ENCODE data around the gene FGF7. TPM values are rescaled to one million over a fixed set of nuclear protein-coding genes. Genes with fewer than 3 reads are reported as not detected.

FGF7 gene
- total and polyA plus RNA-seq, 2 of the 8 experiments (the other 6 are each of a cell fraction or from before 2014, with no cell fraction given) = not detected

GRCh38 chr15:49473031-49473430 lies 50.0 kb downstream of the FGF7 start:
- Histone ChIP-seq H4K91ac (replicated peaks; ENCODE audit: insufficient read length, low read length) (no peak overlapping the region), H3K14ac (ENCODE audit: insufficient read length) (no peak overlapping the region), H3K4me2 (ENCODE audit: insufficient read depth in 1 of 2, low read depth in 2 of 2, low read length in 2 of 2) (no peak overlapping the region), H3K27ac (ENCODE audit: low read depth, low read length) (no peak overlapping the region), H3K23ac (ENCODE audit: insufficient read length) (no peak overlapping the region), H2AFZ (ENCODE audit: low read length) (no peak overlapping the region), H4K20me1 (replicated peaks in 1 of 2; ENCODE audit: control insufficient read depth in 1 of 2, insufficient read depth in 2 of 2, low read length in 2 of 2) (no peaks in the 10 kb centered on the region), H4K8ac (ENCODE audit: extremely low read depth, insufficient read depth, low read length) (no peak overlapping the region), H3K4me1 (replicated peaks in 1 of 4; ENCODE audit: control insufficient read depth in 3 of 4, insufficient read depth in 4 of 4, low read length in 3 of 4) (no peaks in the 10 kb centered on the region), H2AK5ac (ENCODE audit: low read depth, low read length) (no peak overlapping the region), H3K23me2 (ENCODE audit: low read depth, low read length) (no peaks in the 10 kb centered on the region), H3K4me3 (ENCODE audit: extremely low read depth in 1 of 4, insufficient read depth in 2 of 4, low read depth in 3 of 4, low read length in 4 of 4) (no peak overlapping the region), H3K9ac (replicated peaks in 1 of 4; ENCODE audit: extremely low read depth in 1 of 4, low read depth in 3 of 4, low read length in 3 of 4) (no peak overlapping the region), H2BK5ac (ENCODE audit: low read depth, low read length) (no peak overlapping the region), H2BK120ac (replicated peaks; ENCODE audit: low read depth, low read length) (no peak overlapping the region), H3K9me3 (ENCODE audit: insufficient read depth in 2 of 2, low read depth in 1 of 2, low read length in 1 of 2) (no peaks in the 10 kb centered on the region), H2BK15ac (ENCODE audit: low read length) (no peak overlapping the region), H3K79me2 (ENCODE audit: control insufficient read depth in 1 of 2, insufficient read depth in 2 of 2, low read length in 2 of 2) (no peaks in the 10 kb centered on the region), H2BK20ac (ENCODE audit: low read length) (no peak overlapping the region), H3K18ac (ENCODE audit: extremely low read depth, low read length) (no peak overlapping the region), H3K36me3 (ENCODE audit: control insufficient read depth in 2 of 4, insufficient read depth in 4 of 4, low read length in 3 of 4) (no peaks in the 10 kb centered on the region), H3K27me3 (replicated peaks in 1 of 4; ENCODE audit: control insufficient read depth in 3 of 4, extremely low read depth in 1 of 4, insufficient read depth in 3 of 4, low read length in 3 of 4) (no peaks in the 10 kb centered on the region), H3K4ac (replicated peaks; ENCODE audit: insufficient read length, low read depth, low read length) (no peak overlapping the region), H4K5ac (ENCODE audit: insufficient read length, low read depth, low read length) (no peak overlapping the region), H3K79me1 (ENCODE audit: low read depth, low read length) (no peaks in the 10 kb centered on the region), H2BK12ac (ENCODE audit: low read depth, low read length) (no peak overlapping the region), H3K56ac (replicated peaks; ENCODE audit: insufficient read length, low read depth, low read length) (no peak overlapping the region)
- TF ChIP-seq GABPA (IDR thresholded peaks at IDR 0.05; ENCODE audit: borderline replicate concordance, insufficient read depth, low read length) = no peak
- TF ChIP-seq HDAC2 (IDR thresholded peaks at IDR 0.05; ENCODE audit: borderline replicate concordance in 1 of 2, low read depth in 2 of 2, low read length in 2 of 2) = no peak
- TF ChIP-seq BCL11A (IDR thresholded peaks at IDR 0.05; ENCODE audit: low read depth in 2 of 2, low read length in 2 of 2) = no peak
- no peak for TF ChIP-seq E2F6 (IDR thresholded peaks at IDR 0.05)
- no peak for TF ChIP-seq USF2 (IDR thresholded peaks at IDR 0.05; ENCODE audit: low read length)
- TF ChIP-seq YY1 (IDR thresholded peaks at IDR 0.05; ENCODE audit: low read depth, low read length) = no peak
- TF ChIP-seq MAX (IDR thresholded peaks at IDR 0.05) = no peak
- TF ChIP-seq TEAD4 (IDR thresholded peaks at IDR 0.05; ENCODE audit: low read depth, low read length) = no peak
- TF ChIP-seq JUN (IDR thresholded peaks at IDR 0.05; ENCODE audit: low read depth, low read length) = no peak
- CTCF ChIA-PET (ENCODE audit: partially characterized antibody) = interaction anchor here (1.6 to 2.2 kb wide), 3 partner anchors 51 to 558 kb away, joined by 3 to 8 read pairs (median 7); partner anchors contain the start of gene FGF7
- POLR2A ChIA-PET (ENCODE audit: partially characterized antibody) = no interaction called here
- DNase-seq (ENCODE audit: low read depth in 1 of 2, low spot score in 2 of 2) (no peak), FAIRE-seq (no peak)
- WGBS, 2 experiments (ENCODE audit: extremely low coverage in 1 of 2, insufficient coverage in 1 of 2, insufficient read length in 1 of 2, insufficient replicate concordance in 2 of 2, low coverage in 1 of 2, low lambda C conversion rate in 2 of 2, missing lambda C conversion rate in 1 of 2) = 77% methylated on average over 1 of the region's 1 CpG; no CpG with 5 or more reads in 1 of the 2 experiments

Data from H1 (cell line).